Endometrium (tissue), 2 donors: ENCODE results near the gene TRPC4AP.

ENCODE experiments used
- FAIRE-seq: peaks from 2 replicates; lab custom pipeline; 2012; peaks lifted over from hg19 to GRCh38; lab: Jason Lieb, UNC
- donor health status: control.
- donor health status: control.

Gene TRPC4AP

GRCh38 chr20:35013421-35014411, 78.9 kb downstream of the TRPC4AP start:
- FAIRE-seq, result no peak

- no peak for FAIRE-seq
Observed at GRCh38 chr20:35012227-35013069, 80.2 kb downstream of the TRPC4AP start.

GRCh38 chr20:35011589-35012226, 80.9 kb downstream of the TRPC4AP start:
- FAIRE-seq, result no peak

GRCh38 chr20:35010405-35011192, 82.0 kb downstream of the TRPC4AP start:
- FAIRE-seq, result no peak

GRCh38 chr20:35009665-35010328, 82.8 kb downstream of the TRPC4AP start:
- no peak for FAIRE-seq

GRCh38 chr20:35008411-35009342, 83.9 kb downstream of the TRPC4AP start:
- no peak for FAIRE-seq

- FAIRE-seq, result no peak
Observed at GRCh38 chr20:35007891-35008290, 84.7 kb downstream of the TRPC4AP start.

- FAIRE-seq, result no peak
Observed at GRCh38 chr20:35007413-35007812, 85.2 kb downstream of the TRPC4AP start.

GRCh38 chr20:35006531-35006971, 86.1 kb downstream of the TRPC4AP start:
- FAIRE-seq, result no peak

- no peak for FAIRE-seq
Observed at GRCh38 chr20:35006009-35006408, 86.6 kb downstream of the TRPC4AP start.

- no peak for FAIRE-seq
Observed at GRCh38 chr20:35005463-35005961, 87.1 kb downstream of the TRPC4AP start.

- no peak for FAIRE-seq
Observed at GRCh38 chr20:35004749-35005462, 87.7 kb downstream of the TRPC4AP start.

- FAIRE-seq, result no peak
Observed at GRCh38 chr20:35004051-35004725, 88.4 kb downstream of the TRPC4AP start.

GRCh38 chr20:35003211-35004031, 89.2 kb downstream of the TRPC4AP start:
- no peak for FAIRE-seq

- no peak for FAIRE-seq
Observed at GRCh38 chr20:35002426-35003210, 90.0 kb downstream of the TRPC4AP start.

- no peak for FAIRE-seq
Observed at GRCh38 chr20:35001596-35002362, 90.8 kb downstream of the TRPC4AP start.
